Measurements from ENCODE around the gene ASH1L.
"Not testable (repeated sequence)": the region's sequence is repeated elsewhere in the genome, so short reads cannot be mapped to it uniquely, and the experiment has no call there.

The ASH1L gene, protein sequence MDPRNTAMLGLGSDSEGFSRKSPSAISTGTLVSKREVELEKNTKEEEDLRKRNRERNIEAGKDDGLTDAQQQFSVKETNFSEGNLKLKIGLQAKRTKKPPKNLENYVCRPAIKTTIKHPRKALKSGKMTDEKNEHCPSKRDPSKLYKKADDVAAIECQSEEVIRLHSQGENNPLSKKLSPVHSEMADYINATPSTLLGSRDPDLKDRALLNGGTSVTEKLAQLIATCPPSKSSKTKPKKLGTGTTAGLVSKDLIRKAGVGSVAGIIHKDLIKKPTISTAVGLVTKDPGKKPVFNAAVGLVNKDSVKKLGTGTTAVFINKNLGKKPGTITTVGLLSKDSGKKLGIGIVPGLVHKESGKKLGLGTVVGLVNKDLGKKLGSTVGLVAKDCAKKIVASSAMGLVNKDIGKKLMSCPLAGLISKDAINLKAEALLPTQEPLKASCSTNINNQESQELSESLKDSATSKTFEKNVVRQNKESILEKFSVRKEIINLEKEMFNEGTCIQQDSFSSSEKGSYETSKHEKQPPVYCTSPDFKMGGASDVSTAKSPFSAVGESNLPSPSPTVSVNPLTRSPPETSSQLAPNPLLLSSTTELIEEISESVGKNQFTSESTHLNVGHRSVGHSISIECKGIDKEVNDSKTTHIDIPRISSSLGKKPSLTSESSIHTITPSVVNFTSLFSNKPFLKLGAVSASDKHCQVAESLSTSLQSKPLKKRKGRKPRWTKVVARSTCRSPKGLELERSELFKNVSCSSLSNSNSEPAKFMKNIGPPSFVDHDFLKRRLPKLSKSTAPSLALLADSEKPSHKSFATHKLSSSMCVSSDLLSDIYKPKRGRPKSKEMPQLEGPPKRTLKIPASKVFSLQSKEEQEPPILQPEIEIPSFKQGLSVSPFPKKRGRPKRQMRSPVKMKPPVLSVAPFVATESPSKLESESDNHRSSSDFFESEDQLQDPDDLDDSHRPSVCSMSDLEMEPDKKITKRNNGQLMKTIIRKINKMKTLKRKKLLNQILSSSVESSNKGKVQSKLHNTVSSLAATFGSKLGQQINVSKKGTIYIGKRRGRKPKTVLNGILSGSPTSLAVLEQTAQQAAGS (N-terminal part only)

DNA sequence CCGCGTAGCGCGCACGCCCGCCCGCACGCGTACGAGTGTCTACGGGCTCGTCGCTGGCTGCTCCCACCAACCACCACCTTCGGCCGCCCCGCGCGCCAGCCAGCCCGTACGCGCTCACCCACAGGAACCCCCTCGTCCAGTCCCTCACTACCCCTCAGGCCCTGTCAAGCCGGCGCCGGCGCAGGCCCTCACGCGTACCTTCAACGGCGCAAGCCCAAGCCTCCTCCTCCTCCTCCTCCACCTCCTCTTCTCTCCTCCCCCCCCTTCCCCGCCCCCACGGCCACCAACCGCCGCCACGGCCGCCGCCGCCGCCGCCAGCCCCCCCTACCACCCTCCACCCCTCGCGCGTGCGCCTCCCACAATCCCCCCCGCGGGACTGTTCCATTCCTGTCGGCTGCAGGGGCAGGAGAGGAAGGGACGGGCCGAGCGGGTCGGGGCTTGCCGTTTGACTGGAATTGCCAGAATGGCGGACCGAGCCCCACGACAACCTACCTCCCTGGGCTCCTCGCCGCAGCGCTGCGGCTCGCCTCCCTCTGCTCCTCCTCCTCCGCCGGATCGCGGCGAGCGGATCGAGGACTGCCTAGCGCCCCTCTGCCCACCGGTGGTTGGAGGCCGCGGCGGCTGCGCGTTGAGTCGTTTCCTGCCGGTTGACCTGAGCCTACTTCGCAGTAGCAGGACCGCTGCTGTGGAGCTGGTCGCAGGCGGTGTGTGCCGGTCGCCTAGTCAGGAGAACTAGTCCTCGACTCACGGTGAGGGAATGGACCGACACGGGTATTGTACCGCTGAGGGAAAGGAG, at the start of gene ASH1L:
Gene ASH1L, minus strand, starts transcription at position 223 of the 796 bp plus-strand sequence. CDS start 41,284 bp downstream, outside the sequence.
- DNase-seq (ENCODE audit: insufficient read length, low spot score) (peak; percentile 79), FAIRE-seq (no peak)

DNA sequence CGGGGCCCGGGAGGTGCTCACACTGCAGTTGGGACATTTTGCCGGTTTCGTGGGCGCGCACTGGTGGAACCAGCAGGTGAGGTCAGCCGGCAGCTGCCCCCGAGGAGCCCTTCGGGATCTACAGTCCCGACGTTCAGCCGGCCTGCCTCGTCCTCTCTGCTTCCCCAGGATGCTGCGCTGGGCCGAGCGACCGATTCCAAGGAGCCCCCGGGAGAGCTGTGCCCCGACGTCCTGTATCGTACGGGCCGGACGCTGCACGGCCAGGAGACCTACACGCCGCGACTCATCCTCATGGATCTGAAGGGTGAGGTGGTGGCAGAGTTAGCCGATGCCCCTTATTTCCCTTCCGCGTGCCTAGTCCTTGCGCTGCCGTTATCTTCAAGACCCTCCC, 47.6 kb upstream of the ASH1L start:
- not testable (repeated sequence) for FAIRE-seq

DNA sequence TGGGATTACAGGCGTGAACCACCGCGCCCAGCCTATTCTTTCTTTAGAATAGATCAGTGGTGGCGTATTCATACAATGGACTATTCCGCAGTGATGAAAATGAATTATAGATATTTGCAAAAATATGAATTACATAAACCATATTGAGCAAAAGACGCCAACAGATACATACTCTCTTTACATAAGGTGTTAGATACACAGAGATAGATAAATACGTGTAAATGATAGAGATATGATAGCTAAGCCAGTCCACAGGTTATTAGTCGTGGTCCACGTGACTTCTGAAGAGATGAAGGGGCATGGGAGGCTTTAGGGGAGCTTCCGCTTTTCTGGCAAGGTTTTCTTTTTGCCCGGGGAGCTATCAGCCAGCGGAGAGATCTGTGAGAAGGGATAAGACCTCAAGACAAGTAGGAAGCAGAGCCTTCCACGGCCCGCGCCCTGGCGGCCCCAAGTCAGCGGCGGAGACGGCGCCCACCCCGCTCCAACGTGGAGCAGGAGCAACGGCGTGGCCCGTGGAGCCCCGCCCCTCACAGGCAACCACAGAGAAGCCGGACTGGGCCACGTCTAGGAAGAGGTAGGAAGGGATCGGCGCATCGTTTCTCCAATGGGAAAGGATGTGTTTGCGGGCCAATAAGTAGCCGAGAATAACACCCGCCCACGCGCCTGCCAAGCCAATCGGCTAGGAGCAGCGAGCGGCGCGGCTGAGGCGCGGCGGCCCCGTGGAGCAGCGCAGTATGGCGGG, 47.1 kb upstream of the ASH1L start, which contains the start of gene MSTO1:
Gene MSTO1, plus strand, starts transcription at position 704 of the 742 bp plus-strand sequence. Its CDS starts 31 bp downstream, at position 735.
- FAIRE-seq (peak; percentile 69), DNase-seq (ENCODE audit: insufficient read length, low spot score) (peak; percentile 82)

More for the DNA sequence above, 47.6 kb upstream of the ASH1L start:
- DNase-seq (ENCODE audit: insufficient read length, low spot score): not testable (repeated sequence)

DNA sequence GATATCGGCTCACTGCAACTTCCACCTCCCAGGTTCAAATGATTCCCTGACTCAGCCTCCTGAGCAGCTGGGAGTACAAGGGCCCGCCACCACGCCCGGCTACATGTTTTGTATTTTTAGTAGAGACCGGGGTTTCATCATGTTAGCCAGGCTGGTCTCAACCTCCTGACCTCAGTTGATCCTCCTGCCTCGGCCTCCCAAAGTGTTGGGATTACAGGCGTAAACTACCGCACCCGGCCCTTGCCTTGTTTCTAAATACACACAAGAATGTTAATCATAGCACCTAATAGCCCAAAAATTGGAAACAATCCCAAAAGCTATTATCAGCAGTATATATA, 46.3 kb upstream of the ASH1L start:
- no peak for FAIRE-seq
- no peak for DNase-seq (ENCODE audit: insufficient read length, low spot score)

DNA sequence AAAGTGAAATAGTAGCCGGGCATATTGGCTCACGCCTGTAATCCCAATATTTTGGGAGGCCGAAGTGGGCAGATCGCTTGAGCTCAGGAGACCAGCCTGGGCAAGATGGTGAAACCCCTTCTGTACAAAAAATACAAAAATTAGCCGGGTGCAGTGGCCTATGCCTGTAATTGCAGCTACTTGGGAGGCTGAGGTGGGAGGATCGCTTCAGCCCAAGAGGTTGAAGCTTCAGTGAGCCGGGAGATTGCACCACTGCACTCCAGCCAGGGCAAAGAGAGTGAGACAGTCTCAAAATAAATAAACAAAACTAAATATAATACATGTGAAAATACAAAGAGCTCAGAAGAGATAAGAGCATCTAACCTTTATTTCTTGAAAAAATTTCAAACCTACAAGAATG, 45.1 kb upstream of the ASH1L start:
- FAIRE-seq (no peak), DNase-seq (ENCODE audit: insufficient read length, low spot score) (no peak)

DNA sequence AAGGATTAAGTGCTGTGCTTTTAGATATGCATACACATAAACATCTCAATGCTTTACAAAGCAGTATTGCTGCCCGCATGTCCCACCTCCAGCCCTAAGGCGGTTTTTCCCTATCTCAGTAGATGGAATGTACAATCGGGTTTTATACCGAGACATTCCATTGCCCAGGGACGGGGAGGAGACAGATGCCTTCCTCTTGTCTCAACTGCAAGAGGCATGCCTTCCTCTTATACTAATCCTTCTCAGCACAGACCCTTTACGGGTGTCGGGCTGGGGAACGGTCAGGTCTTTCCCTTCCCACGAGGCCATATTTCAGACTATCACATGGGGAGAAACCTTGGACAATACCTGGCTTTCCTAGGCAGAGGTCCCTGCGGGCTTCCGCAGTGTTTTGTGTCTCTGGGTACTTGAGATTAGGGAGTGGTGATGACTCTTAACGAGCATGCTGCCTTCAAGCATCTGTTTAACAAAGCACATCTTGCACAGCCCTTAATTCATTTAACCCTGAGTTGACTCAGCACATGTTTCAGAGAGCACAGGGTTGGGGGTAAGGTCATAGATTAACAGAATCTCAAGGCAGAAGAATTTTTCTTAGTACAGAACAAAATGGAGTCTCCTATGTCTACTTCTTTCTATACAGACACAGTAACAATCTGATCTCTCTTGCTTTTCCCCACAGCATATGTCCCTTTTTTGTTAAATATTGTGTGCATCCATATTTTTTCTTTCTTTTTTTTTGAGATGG, 37.4 kb upstream of the ASH1L start:
- not testable (repeated sequence) for DNase-seq (ENCODE audit: insufficient read length, low spot score); FAIRE-seq

DNA sequence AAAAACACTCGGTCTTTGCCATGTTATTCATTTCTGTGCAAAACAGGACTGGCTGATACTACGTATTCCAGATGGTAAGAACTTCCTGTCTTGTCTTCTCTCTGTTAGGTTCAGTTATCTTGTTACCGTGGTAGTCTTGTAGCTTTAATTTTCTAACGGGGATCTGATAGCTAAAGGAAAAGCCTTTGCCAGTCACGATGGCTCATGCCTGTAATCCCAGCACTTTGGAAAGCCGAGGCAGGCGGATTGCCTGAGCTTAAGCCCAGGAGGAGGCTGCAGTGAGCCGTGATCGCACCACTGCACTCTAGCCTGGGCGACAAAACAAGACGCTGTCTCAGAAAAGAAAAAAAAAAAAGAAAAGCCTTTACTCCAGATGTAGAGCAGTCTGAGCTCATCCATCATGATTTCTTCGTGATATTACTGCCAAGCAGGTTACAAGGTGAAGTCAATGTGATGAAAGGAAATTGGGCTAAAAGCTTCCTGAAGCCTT, 36.3 kb upstream of the ASH1L start:
- FAIRE-seq (no peak), DNase-seq (ENCODE audit: insufficient read length, low spot score) (no peak)

DNA sequence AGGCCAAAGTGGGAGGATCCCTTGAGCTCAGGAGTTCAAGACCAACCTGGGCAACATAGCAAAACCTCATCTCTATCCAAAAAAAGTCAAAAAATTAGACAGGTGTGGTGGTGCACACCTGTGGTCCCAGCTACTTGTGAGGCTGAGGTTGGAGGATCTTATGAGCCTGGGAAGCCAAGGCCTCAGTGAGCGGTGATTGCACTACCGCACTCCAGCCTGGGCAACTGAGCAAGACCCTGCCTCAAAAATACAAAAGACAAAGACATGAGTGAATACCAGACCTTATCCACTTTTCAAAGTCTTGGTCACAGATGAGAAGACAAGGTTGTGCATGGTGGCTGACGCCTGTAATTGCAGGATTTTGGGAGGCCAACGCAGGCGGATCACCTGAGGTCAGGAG, 34.3 kb upstream of the ASH1L start:
- FAIRE-seq (no peak), DNase-seq (ENCODE audit: insufficient read length, low spot score) (no peak)

DNA sequence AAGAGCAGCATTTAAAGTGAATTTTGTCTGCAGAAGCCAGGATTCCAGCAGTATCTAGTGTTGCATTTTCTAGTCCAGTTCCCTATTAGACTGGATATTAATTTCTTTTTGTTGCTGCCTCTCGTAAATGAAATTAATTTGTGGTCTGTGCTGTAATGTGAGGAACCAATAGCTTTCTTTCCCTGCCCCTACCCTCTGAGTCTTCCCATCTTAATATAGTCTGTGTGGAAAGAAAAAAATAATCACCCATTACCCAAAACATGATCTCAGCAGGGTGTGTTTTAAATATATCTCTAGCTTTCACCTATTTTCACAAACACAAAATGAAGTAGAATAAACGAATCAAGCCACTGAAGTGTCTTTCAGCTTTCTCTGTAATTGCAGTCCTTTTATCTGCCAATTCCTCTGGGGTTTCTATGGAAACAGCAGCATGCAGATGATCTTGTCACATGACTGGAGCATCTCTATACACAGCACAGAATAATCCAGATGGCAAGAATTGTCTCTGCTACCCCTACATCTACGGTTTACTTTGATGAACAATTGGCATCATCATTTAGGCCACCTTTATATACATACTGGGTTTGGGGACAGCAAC, 33.4 kb upstream of the ASH1L start:
- FAIRE-seq; DNase-seq (ENCODE audit: insufficient read length, low spot score): not testable (repeated sequence)

DNA sequence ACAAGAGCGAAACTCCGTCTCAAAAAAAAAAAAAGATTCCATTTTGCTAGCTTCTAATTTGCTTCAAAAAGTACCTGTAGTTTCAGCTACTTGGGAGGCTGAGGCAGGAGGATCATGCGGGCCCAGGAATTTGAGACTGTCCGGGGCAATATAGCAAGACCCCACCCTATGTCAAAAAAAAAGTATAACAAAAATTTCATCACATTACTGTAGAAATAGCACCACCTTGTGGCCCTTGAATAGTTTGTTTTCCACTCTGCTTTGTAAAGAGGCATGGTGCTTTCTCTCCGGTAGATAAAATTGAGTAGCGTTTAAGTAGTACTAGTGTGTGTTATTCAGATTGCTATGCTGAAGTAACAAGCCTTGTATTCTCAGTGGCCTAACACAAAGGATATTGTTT, 29.2 kb upstream of the ASH1L start:
- peak; percentile 22 for DNase-seq (ENCODE audit: insufficient read length, low spot score)
- FAIRE-seq: no peak

DNA sequence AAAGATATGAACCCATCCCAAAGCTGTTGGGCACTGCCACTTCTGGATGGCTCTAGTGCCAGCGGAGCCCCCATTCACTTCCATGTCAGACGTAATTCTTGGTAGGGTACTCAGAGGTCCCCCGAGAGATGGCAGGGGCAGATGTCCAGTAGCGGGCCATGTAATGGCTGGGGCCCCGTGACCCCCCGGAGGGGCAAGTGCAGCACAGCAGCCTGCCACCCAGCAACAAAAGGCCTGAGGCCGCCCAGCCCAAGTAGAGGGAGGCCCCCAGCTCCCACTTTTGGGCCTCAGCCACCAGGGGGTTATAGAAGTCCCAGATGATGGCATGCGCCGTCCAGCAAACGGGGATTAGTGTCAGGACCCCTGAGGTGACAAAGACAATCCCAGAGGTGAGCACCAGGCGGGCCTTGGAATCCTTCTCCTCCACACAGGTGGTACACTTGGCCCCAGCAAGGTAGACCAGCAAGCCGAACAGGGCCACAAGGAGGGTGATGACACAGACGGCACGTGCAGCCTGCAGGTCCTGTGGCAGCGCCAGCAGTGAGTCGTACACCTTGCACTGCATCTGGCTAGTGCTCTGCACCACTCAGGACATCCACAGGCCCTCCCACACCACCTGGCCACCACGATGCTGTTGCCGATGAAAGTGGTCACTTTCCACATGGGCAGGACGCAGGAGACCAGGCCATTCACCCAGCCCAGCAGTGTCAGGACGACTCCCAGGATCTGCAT, 28.1 kb upstream of the ASH1L start:
- not testable (repeated sequence) for DNase-seq (ENCODE audit: insufficient read length, low spot score); FAIRE-seq

DNA sequence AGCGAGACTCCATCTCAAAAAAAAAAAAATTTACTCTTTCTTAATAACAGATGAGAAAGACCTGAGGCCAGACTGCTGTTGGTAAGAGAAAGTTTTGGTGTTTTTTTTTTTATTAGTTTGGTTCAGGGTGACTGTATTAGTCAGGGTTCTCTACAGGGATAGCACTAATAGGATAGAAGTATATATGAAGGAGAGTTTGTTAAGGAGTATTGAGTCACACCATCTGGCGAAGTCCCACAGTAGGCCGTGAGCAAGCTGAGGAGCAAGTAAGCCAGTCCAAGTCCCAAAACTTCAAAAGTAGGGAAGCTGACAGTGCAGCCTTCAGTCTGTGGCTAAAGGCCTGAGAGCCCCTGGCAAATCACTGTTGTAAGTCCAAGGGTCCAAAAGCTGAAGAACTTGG, 26.7 kb upstream of the ASH1L start:
- DNase-seq (ENCODE audit: insufficient read length, low spot score); FAIRE-seq: not testable (repeated sequence)

DNA sequence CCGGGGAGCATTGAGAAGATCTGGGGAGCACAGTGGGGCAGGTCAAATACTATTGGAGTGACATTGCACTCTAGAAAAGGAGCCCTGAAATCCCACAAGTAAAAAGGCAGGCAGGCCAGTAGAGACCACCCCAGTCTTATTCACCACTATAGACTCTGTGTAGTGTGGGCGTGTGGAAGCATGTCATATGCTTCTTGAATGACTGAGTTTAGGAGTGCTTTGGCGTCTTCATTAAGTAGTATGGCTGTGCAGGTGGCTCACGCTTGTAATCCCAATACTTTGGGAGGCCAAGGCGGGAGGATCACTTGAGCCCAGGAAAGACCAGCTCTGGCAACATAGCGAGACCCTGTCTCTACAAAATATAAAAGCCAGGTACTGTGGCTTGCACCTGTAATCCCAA, 21.2 kb upstream of the ASH1L start:
- not testable (repeated sequence) for FAIRE-seq; DNase-seq (ENCODE audit: insufficient read length, low spot score)

DNA sequence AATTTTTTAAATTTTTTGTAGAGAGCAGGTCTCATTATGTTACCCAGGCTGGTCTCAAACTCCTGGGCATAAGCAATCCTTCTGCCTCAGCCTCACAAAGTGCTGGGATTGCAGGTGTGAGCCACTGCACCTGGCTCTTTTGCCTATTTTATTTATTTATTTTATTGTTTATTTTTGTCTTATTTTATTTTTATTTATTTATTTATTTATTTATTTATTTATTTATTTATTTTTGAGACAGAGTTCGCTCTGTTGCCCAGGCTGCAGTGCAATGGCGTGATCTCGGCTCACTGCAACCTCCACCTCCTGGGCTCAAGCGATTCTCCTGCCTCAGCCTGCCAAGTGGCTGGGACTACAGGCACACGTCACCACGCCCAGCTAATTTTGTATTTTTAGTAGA, 13.0 kb upstream of the ASH1L start:
- DNase-seq (ENCODE audit: insufficient read length, low spot score); FAIRE-seq: not testable (repeated sequence)

DNA sequence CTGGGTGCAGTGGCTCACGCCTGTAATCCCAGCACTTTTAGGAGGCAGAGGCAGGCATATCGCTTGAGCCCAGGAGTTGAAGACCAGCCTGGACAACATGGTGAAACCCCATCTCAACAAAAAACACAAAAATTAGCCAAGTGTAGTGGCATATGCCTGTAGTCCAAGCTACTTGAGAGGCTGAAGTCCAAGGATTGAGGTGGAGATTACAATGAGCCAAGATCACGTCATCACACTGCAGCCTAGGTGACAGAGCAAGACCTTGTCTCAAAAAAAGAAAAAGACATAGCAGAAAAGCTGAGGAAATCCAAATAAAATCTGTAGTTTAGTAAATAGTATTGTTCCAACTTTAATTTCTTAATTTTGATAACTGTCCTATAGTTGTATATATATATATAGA, 11.5 kb upstream of the ASH1L start:
- FAIRE-seq: no peak
- no peak for DNase-seq (ENCODE audit: insufficient read length, low spot score)

DNA sequence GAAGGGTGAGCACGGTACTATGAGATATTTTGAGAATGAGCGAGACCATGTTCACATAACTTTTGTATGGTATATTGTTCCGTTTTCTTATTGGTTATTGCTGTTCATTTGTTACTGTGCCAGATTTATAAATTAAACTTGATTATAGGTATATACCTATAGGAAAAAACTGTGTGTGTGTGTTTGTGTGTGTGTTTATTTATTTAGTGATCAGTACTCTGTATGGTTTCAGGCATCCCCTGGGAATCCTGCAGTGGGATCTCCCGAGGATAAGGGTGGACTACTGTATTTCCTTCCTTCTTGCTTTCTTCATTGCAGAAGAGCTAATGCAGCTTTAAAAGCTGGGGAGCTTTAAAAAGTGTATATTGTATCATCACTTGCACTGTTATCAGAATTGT, 8.0 kb upstream of the ASH1L start:
- no peak for FAIRE-seq
- DNase-seq (ENCODE audit: insufficient read length, low spot score): no peak

DNA sequence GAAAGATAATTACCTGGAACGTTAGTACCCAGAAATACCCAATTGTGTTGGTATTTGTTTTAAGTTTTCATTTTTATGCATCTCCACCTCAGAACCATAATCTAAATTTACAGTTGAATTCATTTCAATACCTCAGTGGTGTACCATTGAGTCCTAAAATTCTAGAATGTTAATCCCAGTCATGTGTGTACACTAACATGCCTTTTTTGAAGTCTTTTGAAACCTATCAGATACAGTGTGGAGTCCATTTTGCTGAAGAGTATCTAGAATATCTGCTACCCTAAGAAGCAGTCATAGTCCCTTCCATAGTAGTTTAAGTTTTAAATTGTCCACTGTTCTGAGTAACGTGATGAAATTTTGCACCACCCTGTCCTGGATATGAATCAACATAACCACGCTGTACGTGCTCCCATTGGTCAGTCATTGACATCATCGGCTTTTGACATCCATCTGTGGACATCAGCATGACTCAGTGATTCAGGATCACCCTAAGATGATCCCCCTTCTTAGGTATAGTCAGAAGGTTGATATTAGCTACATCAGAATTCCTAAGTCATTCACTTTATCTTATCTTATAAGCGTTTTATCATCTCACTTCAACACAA, 7.5 kb upstream of the ASH1L start:
- no peak for FAIRE-seq
- no peak for DNase-seq (ENCODE audit: insufficient read length, low spot score)
